Suprapubic skin (tissue), 3 donors: ENCODE data around the gene ANKH.

ENCODE experiments used
- EP300 ChIP-seq: sonication (generic); formaldehyde crosslinking; IDR thresholded peaks from one replicate; pipeline ENCODE4 v1.6.1; 2017; ENCODE audit warnings: antibody characterized with exemption
- TF ChIP-seq, protein P1 (sequence below), 2 donors: fragments of 200-600 bp in 1 of 2; fragments of 450-650 bp in 1 of 2; sonication (generic) in 1 of 2; IDR thresholded peaks; one replicate each; pipeline ENCODE4 v1.5.1; 2016 to 2019; ENCODE audit warnings: antibody characterized with exemption in 2 of 2, mild to moderate bottlenecking in 1 of 2, moderate library complexity in 1 of 2

DNA sequence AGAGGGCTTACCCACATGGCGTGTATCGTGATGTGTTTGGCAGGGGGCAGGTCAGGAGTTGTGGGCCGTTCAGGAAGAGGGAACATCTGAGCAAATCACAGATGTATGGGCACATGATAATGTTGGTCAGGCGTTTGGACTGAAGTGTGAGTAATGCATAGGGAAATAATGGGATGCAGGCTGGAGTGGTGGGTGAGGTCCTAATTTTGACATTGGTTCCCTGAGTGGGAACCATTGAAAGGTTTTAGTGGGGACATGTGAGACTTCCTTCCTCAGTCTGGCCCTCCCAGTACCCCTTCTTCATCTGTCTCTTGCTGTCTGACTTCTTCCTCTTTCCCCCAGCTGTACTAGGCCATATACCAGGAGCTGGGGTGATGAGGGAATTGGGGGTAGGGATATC is 199.5 kb downstream of the ANKH start:
- TF ChIP-seq, protein P1, sequence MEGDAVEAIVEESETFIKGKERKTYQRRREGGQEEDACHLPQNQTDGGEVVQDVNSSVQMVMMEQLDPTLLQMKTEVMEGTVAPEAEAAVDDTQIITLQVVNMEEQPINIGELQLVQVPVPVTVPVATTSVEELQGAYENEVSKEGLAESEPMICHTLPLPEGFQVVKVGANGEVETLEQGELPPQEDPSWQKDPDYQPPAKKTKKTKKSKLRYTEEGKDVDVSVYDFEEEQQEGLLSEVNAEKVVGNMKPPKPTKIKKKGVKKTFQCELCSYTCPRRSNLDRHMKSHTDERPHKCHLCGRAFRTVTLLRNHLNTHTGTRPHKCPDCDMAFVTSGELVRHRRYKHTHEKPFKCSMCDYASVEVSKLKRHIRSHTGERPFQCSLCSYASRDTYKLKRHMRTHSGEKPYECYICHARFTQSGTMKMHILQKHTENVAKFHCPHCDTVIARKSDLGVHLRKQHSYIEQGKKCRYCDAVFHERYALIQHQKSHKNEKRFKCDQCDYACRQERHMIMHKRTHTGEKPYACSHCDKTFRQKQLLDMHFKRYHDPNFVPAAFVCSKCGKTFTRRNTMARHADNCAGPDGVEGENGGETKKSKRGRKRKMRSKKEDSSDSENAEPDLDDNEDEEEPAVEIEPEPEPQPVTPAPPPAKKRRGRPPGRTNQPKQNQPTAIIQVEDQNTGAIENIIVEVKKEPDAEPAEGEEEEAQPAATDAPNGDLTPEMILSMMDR (IDR thresholded peaks at IDR 0.05): no peak
- TF ChIP-seq EP300: no peak
